SKM-1 treated with dmso at 0.1 percent for 144 hours (cell line): ENCODE data around the gene TAF4.
"Not testable (repeated sequence)": the region's sequence is repeated elsewhere in the genome, so short reads cannot be mapped to it uniquely, and the experiment has no call there.

Experiments
- DNase-seq: peaks from one replicate; lab custom pipeline; 2025; ENCODE audit not compliant: unreplicated experiment; lab: John Stamatoyannopoulos, UW

The TAF4 gene

GRCh38 chr20:62065674-62066338 lies at the start of gene TAF4:
Gene TAF4 (minus strand): TSS chr20:62065881. CDS start chr20:62065810, 71 bp downstream.
- DNase-seq = peak; percentile 59

- no peak for DNase-seq
Measured at GRCh38 chr20:62114894-62115293, 49.2 kb upstream of the TAF4 start.

- no peak for DNase-seq
Measured at GRCh38 chr20:62112368-62112767, 46.7 kb upstream of the TAF4 start.

- no peak for DNase-seq
Measured at GRCh38 chr20:62111148-62111547, 45.5 kb upstream of the TAF4 start.

GRCh38 chr20:62105592-62105991 lies 39.9 kb upstream of the TAF4 start:
- no peak for DNase-seq

- DNase-seq = no peak
Measured at GRCh38 chr20:62104791-62105345, 39.2 kb upstream of the TAF4 start.

- no peak for DNase-seq
Measured at GRCh38 chr20:62104234-62104789, 38.6 kb upstream of the TAF4 start.

GRCh38 chr20:62103508-62104233 lies 38.0 kb upstream of the TAF4 start:
- no peak for DNase-seq

GRCh38 chr20:62101078-62101477 lies 35.4 kb upstream of the TAF4 start:
- no peak for DNase-seq

GRCh38 chr20:62097881-62098407 lies 32.3 kb upstream of the TAF4 start:
- DNase-seq = no peak

GRCh38 chr20:62096421-62097380 lies 31.0 kb upstream of the TAF4 start:
- DNase-seq = no peak

- DNase-seq = no peak
Measured at GRCh38 chr20:62089393-62089792, 23.7 kb upstream of the TAF4 start.

GRCh38 chr20:62088258-62089127 lies 22.8 kb upstream of the TAF4 start:
- DNase-seq = no peak

- no peak for DNase-seq
Measured at GRCh38 chr20:62087632-62088031, 22.0 kb upstream of the TAF4 start.

GRCh38 chr20:62087227-62087626 lies 21.5 kb upstream of the TAF4 start:
- no peak for DNase-seq

- no peak for DNase-seq
Measured at GRCh38 chr20:62085206-62085605, 19.5 kb upstream of the TAF4 start.

GRCh38 chr20:62084224-62084623 lies 18.5 kb upstream of the TAF4 start:
- not testable (repeated sequence) for DNase-seq

- DNase-seq = no peak
Measured at GRCh38 chr20:62083312-62083711, 17.6 kb upstream of the TAF4 start.

GRCh38 chr20:62080249-62080990 lies 14.7 kb upstream of the TAF4 start:
- no peak for DNase-seq
